GM12878 (cell line): ENCODE data around the gene MMP19. TPM values are rescaled to one million over a fixed set of nuclear protein-coding genes. Genes with fewer than 3 reads are reported as not detected.
A peak's percentile ranks its signal among the peaks of the same experiment; 100 is the strongest.

Experiments
- ATF7 ChIP-seq: fragments of 450-650 bp; IDR thresholded peaks from 2 replicates; pipeline ENCODE4 v1.6.1; 2016; ENCODE audit warnings: low read depth, mild to moderate bottlenecking
- BACH1 ChIP-seq: fragments of 450-650 bp; IDR thresholded peaks from 2 replicates; pipeline ENCODE4 v1.6.1; 2017; ENCODE audit warnings: mild to moderate bottlenecking, borderline replicate concordance
- CBX5 ChIP-seq: sonication (generic); IDR thresholded peaks from 2 replicates; pipeline ENCODE4 v1.6.1; 2016; ENCODE audit warnings: low read depth, moderate library complexity, mild to moderate bottlenecking, inconsistent platforms
- CHD1 ChIP-seq: IDR thresholded peaks from 2 replicates; pipeline ENCODE4 v1.6.1; 2012; ENCODE audit warnings: low read depth, low read length, improper control_type of control experiment
- CHD2 ChIP-seq: IDR thresholded peaks from 2 replicates; pipeline ENCODE4 v1.6.1; 2011; ENCODE audit warnings: low read depth, low read length, improper control_type of control experiment, borderline replicate concordance
- CREB1 ChIP-seq: IDR thresholded peaks from 2 replicates; pipeline ENCODE4 v1.6.1; 2012; ENCODE audit warnings: low read depth, mild to moderate bottlenecking, inconsistent platforms
- CREM ChIP-seq: IDR thresholded peaks from 2 replicates; pipeline ENCODE4 v1.6.1; 2014; ENCODE audit warnings: antibody characterized with exemption, low read depth
- CUX1 ChIP-seq: IDR thresholded peaks from 2 replicates; pipeline ENCODE4 v1.6.1; 2012; ENCODE audit warnings: improper control_type of control experiment, low read depth, low read length; ENCODE audit not compliant: insufficient replicate concordance
- GATAD2B ChIP-seq: fragments of 450-650 bp; conservative IDR thresholded peaks from 2 replicates; pipeline ENCODE4 v1.6.1; 2017; ENCODE audit warnings: low read depth, mild to moderate bottlenecking, moderate library complexity
- HDAC2 ChIP-seq: fragments of 200-600 bp; sonication (generic); IDR thresholded peaks from 2 replicates; pipeline ENCODE4 v1.6.1; 2017
- NFIC ChIP-seq: IDR thresholded peaks from 2 replicates; pipeline ENCODE4 v1.6.1; 2012; ENCODE audit warnings: low read depth, mild to moderate bottlenecking, inconsistent platforms, low read length, moderate library complexity
- PML ChIP-seq: IDR thresholded peaks from 2 replicates; pipeline ENCODE4 v1.6.1; 2012; ENCODE audit warnings: low read length, inconsistent platforms
- RELB ChIP-seq: fragments of 450-650 bp; IDR thresholded peaks from 2 replicates; pipeline ENCODE4 v1.6.1; 2017; ENCODE audit warnings: low read depth, mild to moderate bottlenecking, moderate library complexity
- RFX5 ChIP-seq: IDR thresholded peaks from 2 replicates; pipeline ENCODE4 v1.6.1; 2011; ENCODE audit warnings: low read depth, low read length, improper control_type of control experiment
- SMC3 ChIP-seq: IDR thresholded peaks from 2 replicates; pipeline ENCODE4 v1.6.1; 2011; ENCODE audit warnings: low read length, improper control_type of control experiment, borderline replicate concordance
- USF2 ChIP-seq: IDR thresholded peaks from 2 replicates; pipeline ENCODE4 v1.6.1; 2011; ENCODE audit warnings: low read depth, low read length, improper control_type of control experiment, borderline replicate concordance
- ZNF24 ChIP-seq: fragments of 450-650 bp; IDR thresholded peaks from 2 replicates; pipeline ENCODE4 v1.6.1; 2017; ENCODE audit warnings: antibody characterized with exemption, mild to moderate bottlenecking
- polyA plus RNA-seq, 11 experiments: library from polyadenylated mRNA; depleted of rRNA in 4 of 11; unstranded in 6 of 11; stranded (reverse) in 5 of 11; fragments of >200 nt; fragmentation: Nextera tagmentation in 4 of 11; fragmentation: Illumina TruSeq in 1 of 11; extraction: Ambion mirVana in 4 of 11; extraction: Trizol in 1 of 11; gene quantifications; 1 replicate in 1 of 11; 2 replicates in 10 of 11; pipeline versions ENCODE4 v1.2.1 to v1.2.3, GENCODE V29; 2011 to 2016; ENCODE audit warnings: inconsistent platforms in 2 of 11, missing spikeins in 2 of 11, low read depth in 1 of 11
- total RNA-seq, 4 experiments: library from RNA; depleted of rRNA in 3 of 4; stranded (reverse); fragments of >200 nt in 3 of 4; fragmentation: Illumina TruSeq in 1 of 4; extraction: Trizol in 1 of 4; gene quantifications; 2 replicates each; pipeline versions ENCODE4 v1.2.1 to v1.2.3, GENCODE V29; 2013 to 2021
- TF ChIP-seq, protein P1 (sequence below): IDR thresholded peaks from 2 replicates; pipeline ENCODE4 v1.6.1; 2011; ENCODE audit warnings: mild to moderate bottlenecking, low read depth, low read length, moderate library complexity; ENCODE audit not compliant: insufficient replicate concordance
- TF ChIP-seq, protein P2 (sequence below): fragments of 450-650 bp; IDR thresholded peaks from 2 replicates; pipeline ENCODE4 v1.6.1; 2017; ENCODE audit warnings: borderline replicate concordance

Gene MMP19
- total and polyA plus RNA-seq, 10 of the 15 experiments (the other 5 are each of a cell fraction or from before 2014, with no cell fraction given): 0.03 to 0.04 (median 0.04) TPM; not detected in 7

DNA sequence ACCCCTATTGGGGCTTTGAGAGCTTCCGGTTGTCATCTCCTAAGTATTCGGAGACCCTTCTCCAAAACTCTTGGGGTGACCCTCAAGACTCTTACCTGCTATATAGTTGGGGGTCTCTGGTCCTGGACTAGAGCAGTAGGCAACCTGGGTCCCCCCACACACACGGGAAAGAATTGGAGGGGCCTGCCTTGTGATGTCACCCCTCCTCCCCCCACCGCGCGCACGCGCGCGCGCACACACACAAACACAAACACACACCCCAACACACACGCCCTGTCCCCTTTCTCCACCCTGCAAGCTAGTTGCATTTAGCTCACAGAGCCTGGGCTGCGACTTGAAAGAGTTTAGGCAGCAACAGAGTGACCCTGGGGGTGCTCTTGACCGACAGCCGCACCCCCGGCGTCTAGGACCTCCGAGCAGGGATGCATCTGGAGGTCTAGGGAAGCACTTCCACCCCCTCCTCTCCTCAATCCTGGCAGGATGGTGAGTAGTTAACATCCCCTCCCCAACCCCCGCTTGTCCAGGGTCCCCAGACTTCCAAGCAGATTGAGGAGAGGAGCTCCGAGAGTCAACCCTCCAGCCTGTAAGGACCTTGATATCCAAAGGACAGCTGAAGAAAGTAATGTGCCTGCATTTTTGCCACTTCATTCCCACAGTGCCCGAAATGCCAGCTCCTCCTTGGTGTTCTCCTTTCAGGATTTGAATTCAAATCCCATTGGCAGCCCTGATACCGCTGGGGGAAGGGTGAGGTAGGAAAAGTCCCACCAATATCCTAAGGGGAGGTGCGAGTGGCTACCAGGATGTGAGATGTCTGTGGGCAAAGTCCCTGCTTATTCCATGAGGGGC is 11.9 kb downstream of the MMP19 start (continued):
- TF ChIP-seq USF2 (no peak), SMC3 (no peak), BACH1 (no peak), RFX5 (no peak), NFIC (peak; percentile 58; the same call in 1 of the 2 replicates), HDAC2 (no peak), CREB1 (peak; percentile 81), PML (no peak), CHD1 (peak; percentile 96), ZNF24 (0 out of 2 replicates have a peak, but pooled peaks have one; percentile 38), CREM (peak; percentile 69; the same call in 1 of the 2 replicates), CUX1 (no peak), CHD2 (peak; percentile 53; the same call in 1 of the 2 replicates), CBX5 (no peak), ATF7 (peak; percentile 99), GATAD2B (no peak), RELB (peak; percentile 70)
- TF ChIP-seq, protein P1, sequence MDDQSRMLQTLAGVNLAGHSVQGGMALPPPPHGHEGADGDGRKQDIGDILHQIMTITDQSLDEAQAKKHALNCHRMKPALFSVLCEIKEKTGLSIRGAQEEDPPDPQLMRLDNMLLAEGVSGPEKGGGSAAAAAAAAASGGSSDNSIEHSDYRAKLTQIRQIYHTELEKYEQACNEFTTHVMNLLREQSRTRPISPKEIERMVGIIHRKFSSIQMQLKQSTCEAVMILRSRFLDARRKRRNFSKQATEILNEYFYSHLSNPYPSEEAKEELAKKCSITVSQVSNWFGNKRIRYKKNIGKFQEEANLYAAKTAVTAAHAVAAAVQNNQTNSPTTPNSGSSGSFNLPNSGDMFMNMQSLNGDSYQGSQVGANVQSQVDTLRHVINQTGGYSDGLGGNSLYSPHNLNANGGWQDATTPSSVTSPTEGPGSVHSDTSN: no peak
- TF ChIP-seq, protein P2, sequence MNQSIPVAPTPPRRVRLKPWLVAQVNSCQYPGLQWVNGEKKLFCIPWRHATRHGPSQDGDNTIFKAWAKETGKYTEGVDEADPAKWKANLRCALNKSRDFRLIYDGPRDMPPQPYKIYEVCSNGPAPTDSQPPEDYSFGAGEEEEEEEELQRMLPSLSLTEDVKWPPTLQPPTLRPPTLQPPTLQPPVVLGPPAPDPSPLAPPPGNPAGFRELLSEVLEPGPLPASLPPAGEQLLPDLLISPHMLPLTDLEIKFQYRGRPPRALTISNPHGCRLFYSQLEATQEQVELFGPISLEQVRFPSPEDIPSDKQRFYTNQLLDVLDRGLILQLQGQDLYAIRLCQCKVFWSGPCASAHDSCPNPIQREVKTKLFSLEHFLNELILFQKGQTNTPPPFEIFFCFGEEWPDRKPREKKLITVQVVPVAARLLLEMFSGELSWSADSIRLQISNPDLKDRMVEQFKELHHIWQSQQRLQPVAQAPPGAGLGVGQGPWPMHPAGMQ: no peak
